Neural cell (in vitro differentiated cells): Measurements from ENCODE around the gene P2RX3. TPM values are rescaled to one million over a fixed set of nuclear protein-coding genes. Genes with fewer than 3 reads are reported as not detected.

Experiments used
- H2AFZ ChIP-seq: fragments of 200-600, 300-800 bp; sonication (generic), shearing (Covaris generic); 2 replicates; pipeline ENCODE4 v1.6.0; 2014; ENCODE audit warnings: low read depth, mild to moderate bottlenecking, antibody characterized with exemption, low read length, moderate library complexity
- H3F3A ChIP-seq: fragments of 200-600 bp; shearing (Covaris generic); 2 replicates; pipeline ENCODE4 v1.6.1; 2016; ENCODE audit warnings: mild to moderate bottlenecking, moderate library complexity, mixed read lengths, antibody characterized with exemption, low read length; ENCODE audit not compliant: insufficient read depth, poor library complexity, severe bottlenecking
- H3K27ac ChIP-seq: fragments of 200-600, 300-800 bp; sonication (generic), shearing (Covaris generic); 2 replicates; pipeline ENCODE4 v1.5.1; 2014; ENCODE audit warnings: mild to moderate bottlenecking, low read length, moderate library complexity
- H3K27me3 ChIP-seq: fragments of 300-800, 200-600 bp; sonication (generic), shearing (Covaris generic); 2 replicates; pipeline ENCODE4 v1.6.0; 2014; ENCODE audit warnings: mild to moderate bottlenecking, low read depth, low read length, moderate library complexity; ENCODE audit not compliant: insufficient read depth
- H3K36me3 ChIP-seq: fragments of 300-800, 200-600 bp; sonication (generic), shearing (Covaris generic); 2 replicates; pipeline ENCODE4 v1.5.1; 2014; ENCODE audit warnings: mild to moderate bottlenecking, antibody characterized with exemption, low read length, moderate library complexity; ENCODE audit not compliant: insufficient read depth
- H3K4me2 ChIP-seq: fragments of 300-800, 200-600 bp; sonication (generic), shearing (Covaris generic); 2 replicates; pipeline ENCODE4 v1.6.0; 2014; ENCODE audit warnings: mild to moderate bottlenecking, low read length
- H3K4me3 ChIP-seq: fragments of 300-800, 200-600 bp; sonication (generic), shearing (Covaris generic); 2 replicates; pipeline ENCODE4 v1.5.1; 2014; ENCODE audit warnings: mild to moderate bottlenecking, low read length, moderate library complexity
- H3K79me2 ChIP-seq: fragments of 200-600 bp; shearing (Covaris generic); replicated peaks from 2 replicates; pipeline ENCODE4 v1.6.0; 2014; ENCODE audit warnings: mild to moderate bottlenecking, low read length, moderate library complexity; ENCODE audit not compliant: insufficient read depth
- H3K9ac ChIP-seq: fragments of 300-800, 200-600 bp; sonication (generic), shearing (Covaris generic); 2 replicates; pipeline ENCODE4 v1.6.1; 2016; ENCODE audit warnings: mild to moderate bottlenecking, low read length, mixed read lengths
- H3K9me2 ChIP-seq: fragments of 200-600 bp; shearing (Covaris generic); 2 replicates; pipeline ENCODE4 v1.6.1; 2016; ENCODE audit warnings: mild to moderate bottlenecking, low read length, mixed read lengths; ENCODE audit not compliant: insufficient read depth
- H3K9me3 ChIP-seq: fragments of 200-600, 300-800 bp; sonication (generic), shearing (Covaris generic); 2 replicates; pipeline ENCODE4 v1.6.1; 2016; ENCODE audit warnings: mild to moderate bottlenecking, mixed run types, low read length, moderate library complexity, mixed read lengths
- H4K20me1 ChIP-seq: fragments of 200-600 bp; shearing (Covaris generic); 2 replicates; pipeline ENCODE4 v1.6.1; 2016; ENCODE audit warnings: mild to moderate bottlenecking, mixed run types; ENCODE audit not compliant: insufficient read depth
- EP300 ChIP-seq: fragments of 450-650 bp; conservative IDR thresholded peaks from 2 replicates; pipeline ENCODE4 v1.6.1; 2014; ENCODE audit warnings: antibody characterized with exemption, mild to moderate bottlenecking, moderate library complexity; ENCODE audit not compliant: poor library complexity, severe bottlenecking
- EZH2 ChIP-seq: fragments of 200-600, 300-800 bp; shearing (Covaris generic), sonication (generic); IDR thresholded peaks from 2 replicates; pipeline ENCODE4 v1.6.1; 2014; ENCODE audit warnings: antibody characterized with exemption, low read length, borderline replicate concordance, mild to moderate bottlenecking; ENCODE audit not compliant: insufficient read depth, poor library complexity, severe bottlenecking
- MXI1 ChIP-seq: fragments of 450-650 bp; conservative IDR thresholded peaks from 2 replicates; pipeline ENCODE4 v1.6.1; 2014; ENCODE audit warnings: antibody characterized with exemption, mild to moderate bottlenecking; ENCODE audit not compliant: poor library complexity, severe bottlenecking
- POLR2AphosphoS5 ChIP-seq: IDR thresholded peaks from 2 replicates; pipeline ENCODE4 v1.6.1; 2012
- RAD21 ChIP-seq: fragments of 450-650 bp; conservative IDR thresholded peaks from 2 replicates; pipeline ENCODE4 v1.6.1; 2014; ENCODE audit warnings: antibody characterized with exemption, mild to moderate bottlenecking, moderate library complexity
- SMC3 ChIP-seq: fragments of 450-650 bp; conservative IDR thresholded peaks from 2 replicates; pipeline ENCODE4 v1.6.1; 2014; ENCODE audit warnings: antibody characterized with exemption, mild to moderate bottlenecking, moderate library complexity; ENCODE audit not compliant: poor library complexity
- TAF1 ChIP-seq: IDR thresholded peaks from 2 replicates; pipeline ENCODE4 v1.6.1; 2012; ENCODE audit warnings: low read depth
- polyA plus RNA-seq: library from polyadenylated mRNA; depleted of rRNA; stranded (reverse); fragments of >200 nt; gene quantifications from 2 replicates; pipeline ENCODE4 v1.2.3, GENCODE V29; 2014
- TF ChIP-seq, protein P1 (sequence below): IDR thresholded peaks from 2 replicates; pipeline ENCODE4 v1.6.1; 2012; ENCODE audit warnings: borderline replicate concordance
- TF ChIP-seq, protein P2 (sequence below): fragments of 450-650 bp; IDR thresholded peaks from 2 replicates; pipeline ENCODE4 v1.5.1; 2014; ENCODE audit warnings: antibody characterized with exemption, mild to moderate bottlenecking, moderate library complexity; ENCODE audit not compliant: poor library complexity, severe bottlenecking

Gene P2RX3
- polyA plus RNA-seq, 1 donor from 2014 or later, result not detected

- Histone ChIP-seq H2AFZ (no peak overlapping the region), H3K27me3 (no peaks in the 10 kb centered on the region), H3K27ac (no peak overlapping the region), H3K4me2 (no peak overlapping the region), H4K20me1 (no peaks in the 10 kb centered on the region), H3K79me2 (no peaks in the 10 kb centered on the region), H3K9me2 (no peaks in the 10 kb centered on the region), H3F3A (peaks cover 2% of the 10 kb centered on the region), H3K9me3 (no peaks in the 10 kb centered on the region), H3K9ac (no peak overlapping the region), H3K36me3 (no peaks in the 10 kb centered on the region), H3K4me3 (no peak overlapping the region)
- TF ChIP-seq, protein P1, sequence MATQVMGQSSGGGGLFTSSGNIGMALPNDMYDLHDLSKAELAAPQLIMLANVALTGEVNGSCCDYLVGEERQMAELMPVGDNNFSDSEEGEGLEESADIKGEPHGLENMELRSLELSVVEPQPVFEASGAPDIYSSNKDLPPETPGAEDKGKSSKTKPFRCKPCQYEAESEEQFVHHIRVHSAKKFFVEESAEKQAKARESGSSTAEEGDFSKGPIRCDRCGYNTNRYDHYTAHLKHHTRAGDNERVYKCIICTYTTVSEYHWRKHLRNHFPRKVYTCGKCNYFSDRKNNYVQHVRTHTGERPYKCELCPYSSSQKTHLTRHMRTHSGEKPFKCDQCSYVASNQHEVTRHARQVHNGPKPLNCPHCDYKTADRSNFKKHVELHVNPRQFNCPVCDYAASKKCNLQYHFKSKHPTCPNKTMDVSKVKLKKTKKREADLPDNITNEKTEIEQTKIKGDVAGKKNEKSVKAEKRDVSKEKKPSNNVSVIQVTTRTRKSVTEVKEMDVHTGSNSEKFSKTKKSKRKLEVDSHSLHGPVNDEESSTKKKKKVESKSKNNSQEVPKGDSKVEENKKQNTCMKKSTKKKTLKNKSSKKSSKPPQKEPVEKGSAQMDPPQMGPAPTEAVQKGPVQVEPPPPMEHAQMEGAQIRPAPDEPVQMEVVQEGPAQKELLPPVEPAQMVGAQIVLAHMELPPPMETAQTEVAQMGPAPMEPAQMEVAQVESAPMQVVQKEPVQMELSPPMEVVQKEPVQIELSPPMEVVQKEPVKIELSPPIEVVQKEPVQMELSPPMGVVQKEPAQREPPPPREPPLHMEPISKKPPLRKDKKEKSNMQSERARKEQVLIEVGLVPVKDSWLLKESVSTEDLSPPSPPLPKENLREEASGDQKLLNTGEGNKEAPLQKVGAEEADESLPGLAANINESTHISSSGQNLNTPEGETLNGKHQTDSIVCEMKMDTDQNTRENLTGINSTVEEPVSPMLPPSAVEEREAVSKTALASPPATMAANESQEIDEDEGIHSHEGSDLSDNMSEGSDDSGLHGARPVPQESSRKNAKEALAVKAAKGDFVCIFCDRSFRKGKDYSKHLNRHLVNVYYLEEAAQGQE, result no peak
- no peak for TF ChIP-seq EP300
- no peak for TF ChIP-seq RAD21
- TF ChIP-seq, protein P2, sequence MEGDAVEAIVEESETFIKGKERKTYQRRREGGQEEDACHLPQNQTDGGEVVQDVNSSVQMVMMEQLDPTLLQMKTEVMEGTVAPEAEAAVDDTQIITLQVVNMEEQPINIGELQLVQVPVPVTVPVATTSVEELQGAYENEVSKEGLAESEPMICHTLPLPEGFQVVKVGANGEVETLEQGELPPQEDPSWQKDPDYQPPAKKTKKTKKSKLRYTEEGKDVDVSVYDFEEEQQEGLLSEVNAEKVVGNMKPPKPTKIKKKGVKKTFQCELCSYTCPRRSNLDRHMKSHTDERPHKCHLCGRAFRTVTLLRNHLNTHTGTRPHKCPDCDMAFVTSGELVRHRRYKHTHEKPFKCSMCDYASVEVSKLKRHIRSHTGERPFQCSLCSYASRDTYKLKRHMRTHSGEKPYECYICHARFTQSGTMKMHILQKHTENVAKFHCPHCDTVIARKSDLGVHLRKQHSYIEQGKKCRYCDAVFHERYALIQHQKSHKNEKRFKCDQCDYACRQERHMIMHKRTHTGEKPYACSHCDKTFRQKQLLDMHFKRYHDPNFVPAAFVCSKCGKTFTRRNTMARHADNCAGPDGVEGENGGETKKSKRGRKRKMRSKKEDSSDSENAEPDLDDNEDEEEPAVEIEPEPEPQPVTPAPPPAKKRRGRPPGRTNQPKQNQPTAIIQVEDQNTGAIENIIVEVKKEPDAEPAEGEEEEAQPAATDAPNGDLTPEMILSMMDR, result no peak
- no peak for TF ChIP-seq TAF1
- no peak for TF ChIP-seq EZH2
- TF ChIP-seq POLR2AphosphoS5, result no peak
- no peak for TF ChIP-seq MXI1
- no peak for TF ChIP-seq SMC3
Measured at GRCh38 chr11:57341250-57341808, 3.2 kb downstream of the P2RX3 start.

DNA sequence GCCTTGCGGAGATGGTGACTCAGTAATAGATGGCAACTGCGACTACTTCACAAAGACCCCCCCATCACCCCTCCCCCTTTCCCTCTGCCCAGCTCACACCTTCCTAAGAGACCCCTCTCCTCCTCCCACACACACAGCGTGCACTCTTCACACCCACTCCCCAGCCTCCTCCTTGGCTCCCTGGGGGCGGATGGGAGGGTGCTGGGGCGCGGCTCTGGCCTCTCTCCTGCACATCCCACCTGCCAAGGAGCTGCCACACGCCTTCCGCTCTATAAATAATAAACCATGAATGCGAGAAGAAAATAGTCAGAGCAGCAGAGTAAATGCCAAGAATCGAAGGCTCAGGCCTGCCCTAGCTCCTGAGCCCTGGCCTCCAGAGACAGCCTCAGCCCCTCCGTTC is 4.5 kb downstream of the P2RX3 start:
- Histone ChIP-seq H3K9me2 (no peaks in the 10 kb centered on the region), H3F3A (no peaks in the 10 kb centered on the region), H3K27ac (no peak overlapping the region), H3K9me3 (no peaks in the 10 kb centered on the region), H3K79me2 (no peaks in the 10 kb centered on the region), H2AFZ (no peak overlapping the region), H3K27me3 (no peaks in the 10 kb centered on the region), H3K36me3 (no peaks in the 10 kb centered on the region), H3K9ac (no peak overlapping the region), H4K20me1 (no peaks in the 10 kb centered on the region), H3K4me2 (no peak overlapping the region), H3K4me3 (no peak overlapping the region)
- TF ChIP-seq SMC3 (no peak), EP300 (no peak), POLR2AphosphoS5 (no peak), EZH2 (no peak), TAF1 (no peak), MXI1 (no peak), RAD21 (no peak)
- TF ChIP-seq, protein P1, result no peak
- TF ChIP-seq, protein P2, result no peak
